Epidermal melanocyte (primary cell): ENCODE data around the gene ALPP.
"Not testable (repeated sequence)": the region's sequence is repeated elsewhere in the genome, so short reads cannot be mapped to it uniquely, and the experiment has no call there.

Experiments used
- DNase-seq: peaks from one replicate; pipeline ENCODE4 v3.0.0; 2011; ENCODE audit warnings: low spot score; ENCODE audit not compliant: insufficient read length

The ALPP gene

GRCh38 chr2:232420463-232421188 is 42.1 kb downstream of the ALPP start:
- peak; percentile 15 for DNase-seq

- DNase-seq = peak; percentile 11
Observed at GRCh38 chr2:232421189-232421785, 42.7 kb downstream of the ALPP start.

- no peak for DNase-seq
Observed at GRCh38 chr2:232422051-232422450, 43.5 kb downstream of the ALPP start.

DNA sequence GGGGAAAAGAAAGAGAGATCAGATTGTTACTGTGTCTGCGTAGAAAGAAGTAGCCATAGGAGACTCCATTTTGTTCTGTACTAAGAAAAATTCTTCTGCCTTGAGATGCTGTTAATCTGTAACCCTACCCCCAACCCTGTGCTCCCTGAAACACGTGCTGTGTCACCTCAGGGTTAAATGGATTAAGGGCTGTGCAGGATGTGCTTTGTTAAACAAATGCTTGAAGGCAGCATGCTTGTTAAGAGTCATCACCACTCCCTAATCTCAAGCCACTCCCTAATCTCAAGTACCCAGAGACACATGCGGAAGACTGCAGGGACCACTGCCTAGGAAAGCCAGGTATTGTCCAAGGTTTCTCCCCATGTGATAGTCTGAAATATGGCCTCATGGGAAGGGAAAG is 44.4 kb downstream of the ALPP start:
- not testable (repeated sequence) for DNase-seq

GRCh38 chr2:232423407-232423806 is 44.9 kb downstream of the ALPP start:
- not testable (repeated sequence) for DNase-seq

DNA sequence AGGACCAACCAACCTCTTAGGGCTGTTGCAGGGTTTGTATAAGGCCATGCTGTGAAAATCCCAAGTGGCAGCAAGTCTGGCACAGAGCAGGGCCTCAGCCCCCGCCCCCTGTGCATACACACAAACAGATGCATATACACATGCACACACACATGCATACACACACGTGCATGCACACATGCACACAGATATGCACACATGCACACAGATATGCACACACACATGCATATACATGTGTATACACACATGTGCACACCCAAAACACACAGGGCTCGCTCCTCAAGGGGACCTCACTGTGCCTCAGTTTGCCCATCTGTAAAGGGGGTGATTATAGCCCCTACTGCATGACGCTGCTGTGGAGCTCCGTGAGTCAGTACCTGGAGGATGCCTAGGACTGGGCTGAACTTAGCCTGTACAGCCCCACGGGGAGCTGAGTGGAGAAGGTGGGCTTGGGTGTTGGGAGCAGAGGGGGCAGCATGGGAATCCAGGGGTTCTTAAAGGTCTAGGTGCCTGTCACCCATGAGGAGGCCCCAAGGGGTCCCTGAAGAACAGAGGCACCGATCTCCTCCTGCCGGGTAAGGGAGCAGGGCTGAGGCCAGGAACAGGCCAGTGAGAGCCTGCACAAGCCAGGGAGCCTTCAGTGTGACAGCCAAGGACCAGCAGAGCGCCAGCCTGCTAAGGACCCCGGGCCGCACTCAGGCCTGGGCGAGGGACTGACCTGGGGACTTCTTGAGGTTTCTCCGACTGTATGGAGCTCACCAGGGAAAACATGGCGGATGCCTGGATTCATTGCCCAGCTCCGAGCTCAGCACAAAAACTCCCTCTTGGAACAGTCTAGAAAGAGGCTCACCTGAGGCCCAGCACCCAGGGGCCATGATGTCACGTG is 53.4 kb downstream of the ALPP start:
- DNase-seq = no peak
